NCI-H345 treated with DMSO at 0.1 percent for 48 hours (cell line): ENCODE measurements around the gene MLLT10.

ENCODE experiments used
- DNase-seq: peaks from one replicate; lab custom pipeline; 2025; ENCODE audit not compliant: unreplicated experiment; lab: John Stamatoyannopoulos, UW

MLLT10 gene

GRCh38 chr10:21533467-21534279, at the start of gene MLLT10:
MLLT10 (plus strand) TSS chr10:21534232; CDS start chr10:21534645, 413 bp downstream.
- DNase-seq = peak; percentile 73

GRCh38 chr10:21487416-21488180, 46.4 kb upstream of the MLLT10 start:
- DNase-seq = no peak

- no peak for DNase-seq
These were observed 45.6 kb upstream of the MLLT10 start for GRCh38 chr10:21488246-21488956.

GRCh38 chr10:21488957-21489446, 45.0 kb upstream of the MLLT10 start:
- DNase-seq = no peak

- no peak for DNase-seq
These were observed 43.9 kb upstream of the MLLT10 start for GRCh38 chr10:21490028-21490710.

GRCh38 chr10:21490711-21491105, 43.3 kb upstream of the MLLT10 start:
- no peak for DNase-seq

GRCh38 chr10:21492421-21492820, 41.6 kb upstream of the MLLT10 start:
- no peak for DNase-seq

- DNase-seq = no peak
These were observed 40.2 kb upstream of the MLLT10 start for GRCh38 chr10:21493784-21494183.

- DNase-seq = no peak
These were observed 39.6 kb upstream of the MLLT10 start for GRCh38 chr10:21494191-21495001.

GRCh38 chr10:21495002-21495751, 38.9 kb upstream of the MLLT10 start:
- DNase-seq = no peak

GRCh38 chr10:21495752-21496342, 38.2 kb upstream of the MLLT10 start:
- DNase-seq = no peak

- DNase-seq = no peak
These were observed 37.5 kb upstream of the MLLT10 start for GRCh38 chr10:21496343-21497176.

GRCh38 chr10:21497177-21497807, 36.7 kb upstream of the MLLT10 start:
- DNase-seq = peak; percentile 38

- no peak for DNase-seq
These were observed 35.7 kb upstream of the MLLT10 start for GRCh38 chr10:21498377-21498776.

- no peak for DNase-seq
These were observed 35.0 kb upstream of the MLLT10 start for GRCh38 chr10:21498986-21499385.

- DNase-seq = no peak
These were observed 34.1 kb upstream of the MLLT10 start for GRCh38 chr10:21499701-21500577.

GRCh38 chr10:21500578-21500910, 33.5 kb upstream of the MLLT10 start:
- no peak for DNase-seq
